Measurements from ENCODE around the gene CASP8AP2.

GRCh38 chr6:89859744-89860143 is 30.1 kb downstream of the CASP8AP2 start:
- TF ChIP-seq CTCF (IDR thresholded peaks at IDR 0.05) (no peak), POLR2A (IDR thresholded peaks at IDR 0.05) (no peak), EP300 (IDR thresholded peaks at IDR 0.05) (no peak)
